GM18873 (cell line): Measurements from ENCODE around the gene NAA40.

ENCODE experiments used
- ATAC-seq: cut with Tn5 transposase; IDR thresholded peaks from one replicate; pipeline ENCODE4 v1.9.1; 2021; ENCODE audit warnings: mild to moderate bottlenecking, moderate library complexity, moderate number of reproducible peaks; ENCODE audit not compliant: unreplicated experiment, low FRiP score

NAA40 gene

DNA sequence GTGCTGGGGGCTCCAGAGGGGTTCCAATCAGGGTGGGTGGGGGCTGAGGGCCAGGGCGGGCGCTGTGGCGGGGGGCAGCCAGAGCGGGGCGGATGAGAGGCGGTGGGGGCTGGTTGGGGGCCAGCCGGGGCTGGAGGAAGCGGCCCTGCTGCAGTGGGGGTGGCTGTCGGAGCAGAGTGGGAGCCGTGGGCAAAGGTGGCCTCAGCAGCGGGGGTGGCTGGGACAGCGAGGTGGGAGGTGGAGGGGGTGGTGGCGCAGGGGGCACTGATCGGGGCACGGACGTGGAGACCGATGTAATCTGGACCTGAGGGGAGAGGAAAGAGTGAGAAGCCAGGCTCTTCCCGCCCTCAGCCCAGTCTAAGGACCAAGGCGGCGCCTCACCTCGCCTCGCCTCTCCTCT is 26.9 kb upstream of the NAA40 start:
- ATAC-seq, result no peak

DNA sequence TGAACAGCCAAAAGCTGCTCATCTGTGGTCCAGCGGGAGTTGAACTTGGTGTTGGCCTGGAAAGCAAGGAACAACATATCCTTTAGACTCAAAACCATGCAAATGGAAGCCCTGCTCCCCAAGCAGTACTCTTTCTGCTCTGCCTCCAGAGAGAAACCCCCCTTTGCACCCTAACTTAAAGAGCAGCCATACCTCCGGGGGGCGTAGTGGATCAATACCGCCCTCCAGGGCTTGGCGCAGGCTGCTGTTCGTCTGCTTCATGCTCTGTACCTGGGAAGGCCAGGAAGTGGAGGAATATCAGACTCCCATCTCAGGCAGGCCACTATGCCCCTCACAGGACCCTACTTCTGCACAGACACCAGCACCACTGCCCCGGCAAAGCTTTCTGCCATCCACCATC is 26.1 kb upstream of the NAA40 start:
- no peak for ATAC-seq

DNA sequence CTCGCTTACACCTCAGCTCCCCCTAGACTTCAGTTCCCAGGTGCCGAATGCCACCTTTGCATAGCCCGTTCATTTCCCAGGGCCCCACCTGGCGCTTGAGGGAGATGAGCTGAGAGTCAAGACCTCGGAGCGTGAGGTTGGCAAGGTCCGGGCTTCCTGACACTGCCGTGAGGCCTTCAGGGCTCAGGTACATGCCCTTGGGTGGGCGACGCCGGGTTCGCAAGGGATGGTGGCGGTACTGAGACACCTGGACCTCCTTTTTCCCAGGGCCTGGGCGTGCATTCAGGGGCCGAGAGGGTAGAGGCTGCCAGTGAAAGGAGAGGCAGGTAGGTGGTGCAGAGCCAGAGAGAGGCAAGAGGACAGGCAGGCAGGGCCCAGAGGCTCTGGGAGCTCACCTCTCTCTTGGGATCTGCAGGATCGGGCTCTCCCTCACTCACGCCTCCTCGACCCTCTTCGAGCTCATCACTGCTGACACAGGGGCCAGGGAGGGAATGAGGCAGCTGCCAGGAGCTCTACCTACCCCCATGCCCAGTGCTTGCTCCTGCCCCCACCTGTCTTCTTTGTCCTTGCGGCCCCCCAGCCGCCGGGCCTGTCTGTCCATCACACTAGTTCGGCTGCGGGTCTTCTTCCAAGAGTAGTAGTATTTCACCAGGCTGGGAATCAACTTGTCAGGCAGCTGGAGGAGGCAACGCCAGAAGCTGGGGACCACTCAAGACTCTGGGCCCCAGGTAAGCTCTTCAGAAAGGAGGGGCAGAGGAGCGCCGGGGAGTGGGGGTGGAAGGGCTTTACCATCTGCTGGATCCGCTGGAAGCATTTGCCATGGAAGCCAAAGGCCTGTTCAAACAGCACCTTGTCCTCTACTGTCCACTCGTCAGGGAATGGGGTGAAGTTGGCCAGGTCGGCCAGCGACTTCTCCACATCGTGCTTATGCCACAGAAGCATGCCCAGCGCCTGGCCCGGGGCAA is 24.7 kb upstream of the NAA40 start:
- no peak for ATAC-seq

DNA sequence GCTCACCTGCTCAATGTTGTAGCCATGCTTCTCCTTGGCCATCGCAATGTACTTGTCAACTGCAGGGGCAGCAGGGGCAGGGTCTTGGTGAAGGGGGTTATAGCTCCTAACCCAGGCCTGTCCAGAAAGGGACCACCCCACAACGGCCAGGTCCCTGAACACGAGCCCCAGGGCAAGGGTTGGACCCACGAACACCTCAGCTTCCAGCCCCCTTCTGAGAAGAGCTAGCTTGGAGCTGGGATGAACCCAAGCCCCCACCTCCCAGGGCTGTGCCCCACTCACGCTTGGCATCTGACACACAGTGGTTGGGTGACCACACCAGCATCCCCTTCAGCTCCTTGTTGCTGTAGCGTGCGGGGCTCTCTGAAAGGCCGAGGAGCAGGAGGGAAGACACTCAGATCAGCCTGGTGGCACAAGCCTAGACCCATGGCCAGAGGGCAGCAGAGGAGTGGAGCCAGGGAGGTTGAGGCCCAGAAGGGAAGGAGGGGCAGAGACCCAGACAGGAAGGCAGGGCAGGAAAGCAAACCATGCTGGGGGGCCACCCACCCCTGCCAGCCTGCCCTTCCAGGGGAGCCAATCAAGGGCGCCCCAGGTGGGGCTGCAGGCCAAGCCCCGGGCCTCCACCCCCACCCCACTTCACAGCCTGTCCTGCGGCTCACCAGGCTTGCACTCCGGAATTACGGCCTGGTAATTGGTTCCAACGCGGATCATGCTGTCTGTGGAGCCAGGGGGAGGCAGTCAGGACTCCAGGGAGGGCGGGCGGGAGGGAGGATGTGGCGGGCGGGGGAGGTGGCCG is 23.7 kb upstream of the NAA40 start:
- no peak for ATAC-seq

DNA sequence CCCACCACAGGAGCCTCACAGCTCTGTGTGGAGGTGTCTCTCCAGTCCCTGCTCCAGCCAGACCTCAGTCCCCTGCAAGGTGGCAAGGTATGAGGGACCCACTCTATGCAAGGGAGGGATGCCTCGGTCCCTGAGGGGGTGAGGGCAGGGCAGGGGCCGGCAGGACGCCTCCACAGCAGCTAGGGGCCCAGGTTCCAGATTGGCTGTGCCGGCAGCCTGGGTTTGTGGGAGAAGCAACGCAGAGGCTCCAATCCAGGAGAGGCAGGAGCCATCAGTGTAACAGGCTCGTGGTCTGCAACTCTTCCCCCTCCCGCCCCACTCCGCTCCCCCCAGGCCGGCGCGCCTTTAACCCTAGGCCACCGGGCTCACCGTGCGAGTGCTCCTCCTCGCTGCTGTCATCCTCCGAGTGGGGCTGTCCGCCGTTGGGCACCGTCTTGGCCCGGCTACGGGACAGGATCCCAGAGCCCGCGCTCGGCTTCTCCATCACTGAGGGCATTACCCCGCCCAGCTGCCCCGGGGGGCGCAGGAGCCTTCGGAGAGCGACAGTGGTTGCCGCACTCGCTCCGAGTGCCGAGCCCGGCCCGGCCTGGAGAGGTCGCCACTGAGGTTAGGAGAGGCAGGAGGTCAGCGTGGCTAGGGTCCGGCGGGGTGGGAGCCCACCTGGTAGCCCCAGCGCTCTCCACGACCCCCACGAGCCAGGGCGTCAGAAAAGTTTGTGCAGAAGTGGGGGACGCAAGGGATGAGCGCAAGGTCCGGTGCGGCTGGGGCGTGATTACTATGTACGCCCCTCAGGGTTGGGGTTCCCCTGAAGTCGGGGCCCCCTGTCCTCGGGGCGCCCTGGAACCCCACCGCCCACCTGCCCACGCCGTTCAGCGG is 22.6 kb upstream of the NAA40 start:
- no peak for ATAC-seq

DNA sequence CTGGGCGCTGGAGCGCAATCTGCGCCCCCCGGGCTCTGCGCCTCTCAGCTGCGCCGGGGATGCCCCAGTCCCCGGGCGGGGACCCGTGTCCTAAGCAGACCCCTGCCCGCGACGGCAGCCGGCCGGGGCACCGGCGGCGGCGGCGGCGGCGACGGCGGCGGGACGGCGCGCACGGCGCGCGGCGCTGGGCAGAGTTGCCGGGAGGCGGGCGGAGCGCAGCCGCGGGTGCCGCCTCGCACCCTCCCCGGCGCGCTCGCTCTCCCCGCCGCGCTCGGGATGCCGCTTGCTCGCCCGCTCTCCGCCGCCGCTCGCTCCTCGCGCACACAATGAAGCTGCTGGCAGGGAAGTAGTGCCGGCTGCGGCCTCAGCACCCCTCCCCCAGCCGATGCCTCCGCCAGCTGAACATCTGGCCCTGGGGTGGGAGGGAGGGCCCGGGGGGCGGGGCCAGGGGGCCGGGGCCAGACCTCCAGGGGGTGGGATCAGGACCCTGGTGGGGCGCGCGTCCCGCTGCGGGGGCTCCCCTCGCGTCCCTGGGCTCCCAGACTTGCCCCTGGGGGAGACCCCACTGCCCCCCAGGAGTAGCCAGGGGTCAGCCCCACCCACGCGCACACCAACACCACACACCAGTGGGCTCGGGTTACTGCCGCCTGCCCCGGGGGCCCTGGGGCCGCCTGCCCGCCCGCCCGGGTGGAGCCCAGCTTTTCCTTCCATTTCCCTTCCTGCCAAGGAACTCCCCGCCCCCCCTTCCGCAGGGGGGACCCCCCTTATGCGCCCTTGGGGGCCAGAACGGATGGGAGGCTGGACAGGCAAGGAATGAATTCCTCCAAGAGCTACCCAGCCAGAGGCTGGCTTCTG is 21.7 kb upstream of the NAA40 start, which contains the start of gene RCOR2:
Gene RCOR2, minus strand, starts transcription at position 328 of the 855 bp plus-strand sequence. CDS start 708 bp downstream, outside the sequence.
- ATAC-seq, result no peak

DNA sequence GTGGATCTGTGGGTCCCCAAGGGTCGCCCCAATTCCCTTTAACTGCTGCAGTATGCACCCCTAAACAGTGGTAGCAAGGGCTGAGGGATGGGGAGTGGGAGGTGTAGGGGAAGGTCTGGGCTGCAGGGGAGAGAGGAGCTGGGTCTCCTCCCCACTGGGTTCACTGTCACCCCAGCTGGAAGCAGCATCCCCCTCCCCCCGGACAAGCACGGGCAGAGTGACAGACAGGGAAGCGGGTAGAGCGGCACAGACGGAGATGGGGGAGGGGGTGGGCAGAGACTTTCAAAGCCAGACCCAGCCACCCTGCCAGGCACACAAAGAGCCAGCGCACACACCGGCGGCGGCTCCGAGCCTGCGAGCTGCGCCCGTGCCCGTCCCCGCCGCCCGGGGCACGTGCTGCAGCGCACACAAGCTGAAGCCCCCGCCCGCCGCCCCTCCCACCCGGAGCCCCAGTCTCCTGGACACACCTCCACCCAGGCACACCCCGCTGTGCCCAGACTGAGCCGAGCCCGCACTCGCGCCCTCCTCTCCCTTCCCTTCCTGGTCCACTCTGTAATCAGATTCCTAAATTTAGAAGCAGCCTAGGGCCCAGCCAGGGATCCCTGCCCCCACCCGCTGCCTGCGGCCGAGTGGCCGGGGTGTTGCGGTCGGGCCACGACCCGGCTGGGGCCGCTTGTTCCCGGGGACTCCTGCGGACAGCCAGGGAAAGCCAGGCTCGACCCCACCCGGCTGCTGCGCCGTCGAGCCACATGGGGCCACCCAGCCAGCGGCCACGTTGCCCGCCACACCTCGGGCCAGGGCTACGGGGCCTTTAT is 20.9 kb upstream of the NAA40 start:
- ATAC-seq, result no peak

DNA sequence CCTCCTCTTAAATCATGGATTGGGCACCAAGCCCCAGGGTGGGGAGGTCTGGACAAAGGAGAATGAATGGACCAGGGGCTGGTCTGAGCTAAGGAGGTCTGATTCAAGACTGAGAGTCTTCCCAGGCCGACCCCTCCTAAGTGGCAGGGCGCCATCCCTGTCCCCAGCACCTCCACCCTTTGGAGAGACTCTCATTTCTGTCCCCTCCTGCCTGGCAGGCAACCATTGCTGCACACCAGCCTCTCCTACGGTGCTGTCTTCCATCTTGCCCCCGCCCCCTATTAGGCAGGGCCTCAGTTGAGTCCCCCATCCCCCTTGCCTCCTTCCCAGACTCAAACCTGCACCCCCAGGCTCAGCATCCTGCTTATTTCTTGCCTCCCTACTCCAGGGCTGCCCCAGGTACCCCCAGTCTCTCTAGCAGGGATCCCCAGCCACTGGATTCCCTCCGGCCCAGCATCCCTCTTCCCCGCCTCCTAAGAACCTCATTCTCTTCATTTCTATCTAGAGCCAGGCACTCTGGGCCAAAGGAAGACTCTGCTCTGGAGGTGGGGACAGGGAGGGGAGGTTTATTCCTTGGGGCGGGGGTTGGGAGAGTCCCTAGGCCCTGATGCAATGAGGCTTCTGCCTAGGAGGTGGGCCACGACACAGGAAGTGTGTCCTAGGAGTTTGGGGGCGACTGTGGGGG is 20.2 kb upstream of the NAA40 start:
- ATAC-seq, result no peak

DNA sequence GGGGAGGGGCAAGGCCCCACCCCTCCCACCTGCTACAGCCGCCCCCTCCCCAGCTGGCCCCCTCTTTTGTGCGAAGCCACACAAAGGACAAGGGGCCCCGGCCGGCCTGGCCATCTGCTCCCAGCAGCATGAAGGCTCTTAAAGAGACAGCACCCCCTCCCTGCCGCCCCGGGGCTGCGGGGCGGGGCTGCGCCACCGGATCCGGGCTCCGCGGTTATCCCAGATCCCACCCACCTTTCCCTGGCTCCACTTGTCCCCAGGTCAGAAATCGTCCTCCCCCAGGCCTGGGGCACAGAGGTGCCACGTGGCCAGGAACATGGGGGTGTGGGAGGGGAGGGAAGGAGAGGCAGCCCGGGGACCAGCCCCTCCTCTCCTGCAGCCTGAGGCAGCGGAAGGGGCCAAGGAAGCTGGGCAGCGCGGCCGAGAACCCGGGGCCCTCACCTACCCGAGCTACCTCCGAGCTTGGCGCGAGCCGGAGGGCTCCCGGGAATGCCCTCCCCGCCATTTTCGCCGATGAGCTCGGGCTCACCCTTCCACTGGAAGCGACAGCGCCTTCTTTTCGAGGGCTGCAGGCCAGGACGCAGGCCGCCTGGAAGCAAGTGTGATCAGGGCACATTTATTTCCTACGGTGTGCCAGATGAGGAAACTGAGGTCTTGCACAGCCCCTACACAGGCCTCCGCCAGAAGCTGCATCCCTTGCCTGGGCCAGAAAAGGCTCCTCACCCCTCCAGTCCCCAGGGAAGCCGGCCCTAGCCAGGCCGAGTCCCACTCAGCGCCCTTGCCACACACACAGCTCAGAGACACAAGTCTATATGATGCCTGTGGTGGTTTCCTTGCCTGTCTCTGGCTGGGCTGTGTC is 19.3 kb upstream of the NAA40 start:
- no peak for ATAC-seq

DNA sequence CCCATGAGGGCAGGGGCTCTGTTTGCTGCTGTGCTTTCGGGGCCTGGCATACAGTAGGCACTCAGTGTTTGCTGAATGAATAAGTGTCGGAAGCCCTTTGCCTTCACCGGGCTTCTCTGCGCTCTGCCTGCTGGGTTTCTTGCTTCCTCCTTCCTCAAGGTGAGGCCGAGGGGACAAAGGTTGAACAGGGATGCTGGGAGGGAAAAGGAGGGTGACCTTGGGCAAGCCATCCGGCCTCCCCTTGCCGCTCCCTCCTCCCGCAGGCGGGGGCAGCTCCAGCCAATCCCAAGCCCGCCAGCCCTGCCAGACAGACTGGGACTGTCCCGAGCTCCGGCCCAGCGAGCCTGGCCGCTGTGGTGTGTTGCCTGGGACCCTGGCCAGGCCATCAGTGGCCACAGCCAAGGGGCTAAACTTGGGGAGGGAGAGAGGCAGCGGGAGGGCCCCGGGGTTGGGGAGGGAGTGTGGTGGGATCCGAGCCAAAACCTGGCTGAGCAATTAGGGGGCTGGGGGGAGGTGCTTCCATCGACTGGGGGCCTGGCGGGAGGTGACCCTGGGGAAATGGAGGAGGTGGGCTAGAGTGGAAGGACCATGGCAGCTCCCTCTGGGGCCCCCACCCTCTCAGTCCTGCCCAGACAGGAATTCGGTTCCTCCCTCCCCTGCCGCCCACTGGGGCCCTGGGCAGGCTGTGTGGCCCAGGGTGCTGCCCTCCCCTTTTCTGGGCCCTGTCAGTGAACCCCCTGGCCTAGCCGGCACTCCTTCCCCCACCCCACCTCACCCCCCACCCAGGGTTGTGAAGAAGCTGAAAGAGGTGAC is 18.5 kb upstream of the NAA40 start:
- no peak for ATAC-seq

DNA sequence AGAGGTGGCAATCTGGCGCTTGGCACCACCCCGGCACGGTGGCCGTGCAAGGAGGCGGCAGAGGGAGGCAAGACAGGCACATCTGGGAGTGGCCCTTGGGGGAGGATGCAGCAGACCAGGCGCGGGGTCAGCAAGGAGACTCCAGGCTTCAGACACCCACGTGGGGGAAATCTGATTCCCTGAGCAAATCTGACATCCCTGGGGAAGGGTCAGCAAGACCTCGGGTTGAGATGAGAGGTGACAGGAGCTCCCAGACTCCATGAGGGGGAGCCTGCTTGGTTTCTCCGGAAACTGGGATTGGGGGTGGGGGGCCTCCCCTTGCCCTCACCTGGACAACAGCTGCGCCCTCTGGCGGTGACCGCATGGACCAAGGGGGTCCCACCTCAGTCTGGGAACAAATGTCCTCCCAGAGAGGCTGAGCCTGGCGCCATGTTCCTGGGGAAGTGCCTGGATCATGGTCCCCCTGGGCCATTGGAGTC is 17.8 kb upstream of the NAA40 start:
- ATAC-seq, result no peak

DNA sequence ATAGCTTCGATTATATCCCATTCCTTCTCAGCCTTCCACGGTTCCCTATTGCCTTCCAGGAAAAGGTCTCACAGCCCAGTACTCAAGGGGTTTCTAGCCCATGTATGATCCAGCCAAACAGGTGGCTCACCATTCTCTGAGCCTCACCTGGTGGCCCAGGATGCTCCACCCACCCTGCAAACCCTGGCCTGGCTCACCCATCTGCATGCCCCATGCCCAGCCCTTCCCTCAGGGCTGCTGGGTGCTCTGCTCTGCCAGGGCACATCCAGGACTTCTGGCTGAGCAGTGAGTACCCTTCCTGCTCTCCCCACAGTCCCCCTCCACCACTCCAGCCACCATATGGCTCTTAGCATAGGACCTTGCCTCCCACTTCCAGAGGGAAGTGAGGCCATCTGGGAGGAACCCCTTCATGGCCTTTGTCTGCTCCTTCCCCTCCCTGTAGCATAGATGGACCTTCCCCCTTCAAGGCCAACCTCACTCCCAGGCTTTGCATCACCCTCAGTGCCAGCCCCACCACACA is 16.1 kb upstream of the NAA40 start:
- no peak for ATAC-seq

DNA sequence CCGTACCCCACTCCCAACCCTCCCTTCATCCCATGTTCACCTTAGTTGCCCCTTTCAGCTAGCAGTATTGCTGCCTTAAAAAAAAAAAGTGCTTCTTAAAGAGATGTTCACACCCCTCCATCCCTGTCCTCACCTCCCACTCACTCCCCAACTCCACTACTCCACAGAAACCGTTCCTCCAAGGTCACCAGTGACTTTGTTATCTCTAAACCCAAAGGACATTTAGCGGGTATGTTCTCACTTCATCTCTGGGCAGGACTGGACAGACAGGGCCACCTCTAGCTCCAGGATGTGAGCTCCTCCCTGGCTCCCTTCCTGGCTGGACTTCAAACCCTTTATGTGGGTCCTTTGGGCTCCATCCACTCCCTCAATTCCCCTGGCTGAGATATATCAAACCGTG is 15.5 kb upstream of the NAA40 start:
- ATAC-seq, result no peak

DNA sequence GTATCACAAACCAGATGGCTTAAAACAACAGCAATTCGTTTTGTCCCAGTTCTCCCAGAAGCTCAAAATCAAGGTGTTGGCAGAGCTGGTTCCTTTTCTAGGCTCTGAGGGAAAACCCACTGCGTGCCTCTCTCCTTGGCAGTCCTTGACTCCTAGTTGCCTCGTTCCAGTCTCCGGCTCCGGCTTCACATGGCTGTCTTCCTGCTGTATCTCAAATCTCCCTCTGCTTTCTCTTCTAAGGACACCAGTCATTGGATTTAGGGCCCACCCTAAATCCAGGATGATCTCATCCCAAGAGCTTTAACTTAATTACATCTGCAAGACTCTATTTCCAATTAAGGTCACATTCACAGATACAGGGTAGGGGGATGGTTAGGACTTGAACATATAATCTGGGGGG is 9.2 kb upstream of the NAA40 start:
- no peak for ATAC-seq

DNA sequence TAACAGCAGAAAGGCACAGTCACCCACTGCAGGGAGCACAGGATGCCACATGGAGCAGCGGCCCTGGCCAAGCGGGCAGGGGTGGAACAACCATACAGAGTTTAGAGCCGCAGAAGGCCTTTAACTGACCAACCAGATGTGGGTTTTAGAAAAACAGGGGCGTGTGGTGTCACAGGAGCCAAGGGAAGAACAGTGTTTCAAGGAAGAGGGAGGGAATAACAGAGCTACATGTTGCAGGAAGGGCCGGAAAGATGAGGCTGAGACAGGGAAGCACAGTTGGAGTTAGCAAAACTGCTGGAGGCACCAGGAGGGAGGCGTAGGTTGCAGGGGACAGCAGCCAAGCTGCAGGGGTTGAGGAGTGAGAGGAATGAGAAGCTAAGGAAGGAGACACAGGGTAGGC is 7.8 kb upstream of the NAA40 start:
- no peak for ATAC-seq

DNA sequence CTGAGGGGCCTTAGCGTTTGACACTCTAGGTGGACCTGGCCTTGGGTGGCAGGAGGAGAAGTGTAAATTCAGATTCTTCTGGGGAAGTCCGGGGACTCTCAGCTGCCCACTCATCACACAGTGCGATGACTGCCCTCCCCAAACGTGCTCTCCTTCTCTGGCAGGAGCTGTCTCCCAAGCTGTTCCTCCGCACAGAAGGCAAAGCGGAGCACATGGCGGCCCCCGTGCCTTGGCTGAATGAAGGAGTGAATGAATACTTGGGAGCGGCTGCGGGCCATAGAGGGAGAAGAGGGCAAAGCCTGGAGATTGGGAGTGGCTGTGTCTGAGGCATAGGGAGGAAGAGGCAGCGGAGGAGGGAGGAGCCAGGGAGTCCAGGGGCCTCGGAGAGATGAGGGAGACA is 6.9 kb upstream of the NAA40 start:
- no peak for ATAC-seq
